Esophagus squamous epithelium (tissue), 4 donors: Measurements from ENCODE around the gene CEP164.

Source experiments
- CTCF ChIP-seq, 6 experiments: fragments of 450-650 bp in 4 of 6; fragments of 200-600 bp in 2 of 6; sonication (generic) in 2 of 6; IDR thresholded peaks; one replicate each; pipeline ENCODE4 v1.5.1; 2016 to 2019; ENCODE audit warnings: antibody characterized with exemption in 6 of 6, mild to moderate bottlenecking in 4 of 6, moderate library complexity in 4 of 6
- POLR2A ChIP-seq, 4 donors: fragments of 450-650 bp; IDR thresholded peaks; one replicate each; pipeline ENCODE4 v1.6.1; 2017; ENCODE audit warnings: antibody characterized with exemption in 4 of 4, mild to moderate bottlenecking in 4 of 4, moderate library complexity in 3 of 4

GRCh38 chr11:117299351-117300282, 28.0 kb upstream of the CEP164 start:
- TF ChIP-seq POLR2A (IDR thresholded peaks at IDR 0.05) (no peak), CTCF (IDR thresholded peaks at IDR 0.05) (no peak)
